ENCODE measurements around the gene MEA1.

MEA1 gene

GRCh38 chr6:42968783-42969182, 45.0 kb downstream of the MEA1 start:
- Histone ChIP-seq H3K4me3 (ENCODE audit: low read length in 2 of 2) (no peak overlapping the region), H3K4ac (ENCODE audit: low read length) (no peak overlapping the region), H3K79me1 (ENCODE audit: low read depth, low read length) (peaks cover 2% of the 10 kb centered on the region), H2AFZ (ENCODE audit: low read length) (no peak overlapping the region), H2BK5ac (ENCODE audit: low read length) (no peak overlapping the region), H2BK15ac (ENCODE audit: low read length) (no peak overlapping the region), H2BK12ac (ENCODE audit: low read length) (no peak overlapping the region), H3K27ac (replicated peaks; ENCODE audit: low read length) (no peak overlapping the region), H3K36me3 (replicated peaks in 1 of 2; ENCODE audit: control insufficient read depth in 2 of 2, insufficient read depth in 2 of 2, low read length in 2 of 2) (peaks cover 8 to 42% of the 10 kb centered on the region in 2 donors), H3K23ac (ENCODE audit: low read depth, low read length, poor library complexity) (no peak overlapping the region), H3K4me2 (ENCODE audit: insufficient read depth, low read length, poor library complexity, severe bottlenecking) (no peak overlapping the region), H3K27me3 (ENCODE audit: control insufficient read depth in 3 of 3, insufficient read depth in 3 of 3, low read depth in 1 of 3, low read length in 3 of 3) (no peaks in the 10 kb centered on the region), H3K9me3 (replicated peaks in 1 of 2; ENCODE audit: control insufficient read depth in 2 of 2, insufficient read depth in 1 of 2, low read depth in 1 of 2, low read length in 2 of 2) (no peaks in the 10 kb centered on the region), H3K4me1 (ENCODE audit: control insufficient read depth in 2 of 2, insufficient read depth in 1 of 2, low read depth in 1 of 2, low read length in 2 of 2) (peaks cover 0 to 3% of the 10 kb centered on the region in 2 donors), H2AK5ac (ENCODE audit: low read depth, low read length) (no peak overlapping the region), H3K9ac (ENCODE audit: low read depth, low read length, poor library complexity) (no peak overlapping the region), H4K91ac (ENCODE audit: low read depth, low read length, poor library complexity) (no peak overlapping the region), H3K14ac (ENCODE audit: low read length) (no peak overlapping the region), H3K18ac (ENCODE audit: low read length) (no peak overlapping the region), H2BK120ac (ENCODE audit: low read depth, low read length) (no peak overlapping the region), H4K8ac (ENCODE audit: low read depth, low read length) (no peak overlapping the region)
- DNase-seq (ENCODE audit: low spot score): no peak
- no CpG with 5 or more reads among the region's 4 CpGs for WGBS, 2 donors (ENCODE audit: extremely low coverage in 2 of 2, insufficient read length in 2 of 2, insufficient replicate concordance in 1 of 2)

GRCh38 chr6:42968126-42968701, 45.5 kb downstream of the MEA1 start:
- no peak overlapping the region for H3K14ac ChIP-seq (ENCODE audit: low read length)
- H3K18ac ChIP-seq (ENCODE audit: low read length): no peak overlapping the region
- peaks cover 0 to 3% of the 10 kb centered on the region in 2 donors for H3K4me1 ChIP-seq (ENCODE audit: control insufficient read depth in 2 of 2, insufficient read depth in 1 of 2, low read depth in 1 of 2, low read length in 2 of 2)
- H4K8ac ChIP-seq (ENCODE audit: low read depth, low read length): peak overlapping the region; percentile 6
- no peak overlapping the region for H3K9ac ChIP-seq (ENCODE audit: low read depth, low read length, poor library complexity)
- peaks cover 8 to 40% of the 10 kb centered on the region in 2 donors for H3K36me3 ChIP-seq (replicated peaks in 1 of 2; ENCODE audit: control insufficient read depth in 2 of 2, insufficient read depth in 2 of 2, low read length in 2 of 2)
- no peak for DNase-seq (ENCODE audit: low spot score)
- no peak overlapping the region for H3K27ac ChIP-seq (replicated peaks; ENCODE audit: low read length)
- no peaks in the 10 kb centered on the region for H3K79me1 ChIP-seq (ENCODE audit: low read depth, low read length)
- no peak overlapping the region for H2BK12ac ChIP-seq (ENCODE audit: low read length)
- no peak overlapping the region for H2AK5ac ChIP-seq (ENCODE audit: low read depth, low read length)
- no peaks in the 10 kb centered on the region for H3K9me3 ChIP-seq (replicated peaks in 1 of 2; ENCODE audit: control insufficient read depth in 2 of 2, insufficient read depth in 1 of 2, low read depth in 1 of 2, low read length in 2 of 2)
- no peaks in the 10 kb centered on the region for H3K27me3 ChIP-seq (ENCODE audit: control insufficient read depth in 3 of 3, insufficient read depth in 3 of 3, low read depth in 1 of 3, low read length in 3 of 3)
- H4K91ac ChIP-seq (ENCODE audit: low read depth, low read length, poor library complexity): no peak overlapping the region
- H2BK120ac ChIP-seq (ENCODE audit: low read depth, low read length): no peak overlapping the region
- WGBS, 2 donors (ENCODE audit: extremely low coverage in 2 of 2, insufficient read length in 2 of 2, insufficient replicate concordance in 1 of 2): no CpG with 5 or more reads among the region's 12 CpGs
- H3K4me2 ChIP-seq (ENCODE audit: insufficient read depth, low read length, poor library complexity, severe bottlenecking): no peak overlapping the region
- no peak overlapping the region for H3K4ac ChIP-seq (ENCODE audit: low read length)
- H2BK15ac ChIP-seq (ENCODE audit: low read length): no peak overlapping the region
- no peak overlapping the region for H3K4me3 ChIP-seq (ENCODE audit: low read length in 2 of 2)
- no peak overlapping the region for H2BK5ac ChIP-seq (ENCODE audit: low read length)
- peak overlapping the region; percentile 49 for H3K23ac ChIP-seq (ENCODE audit: low read depth, low read length, poor library complexity)
- H2AFZ ChIP-seq (ENCODE audit: low read length): no peak overlapping the region

- Histone ChIP-seq H3K9ac (ENCODE audit: low read depth, low read length, poor library complexity) (no peak overlapping the region), H2BK120ac (ENCODE audit: low read depth, low read length) (no peak overlapping the region), H2BK15ac (ENCODE audit: low read length) (no peak overlapping the region), H3K36me3 (replicated peaks in 1 of 2; ENCODE audit: control insufficient read depth in 2 of 2, insufficient read depth in 2 of 2, low read length in 2 of 2) (peaks cover 8 to 43% of the 10 kb centered on the region in 2 donors), H3K4me3 (ENCODE audit: low read length in 2 of 2) (no peak overlapping the region), H3K4me1 (ENCODE audit: control insufficient read depth in 2 of 2, insufficient read depth in 1 of 2, low read depth in 1 of 2, low read length in 2 of 2) (peaks cover 0 to 3% of the 10 kb centered on the region in 2 donors), H3K27me3 (ENCODE audit: control insufficient read depth in 3 of 3, insufficient read depth in 3 of 3, low read depth in 1 of 3, low read length in 3 of 3) (no peaks in the 10 kb centered on the region), H4K91ac (ENCODE audit: low read depth, low read length, poor library complexity) (no peak overlapping the region), H3K18ac (ENCODE audit: low read length) (no peak overlapping the region), H2AFZ (ENCODE audit: low read length) (no peak overlapping the region), H2BK12ac (ENCODE audit: low read length) (no peak overlapping the region), H3K79me1 (ENCODE audit: low read depth, low read length) (no peaks in the 10 kb centered on the region), H3K4me2 (ENCODE audit: insufficient read depth, low read length, poor library complexity, severe bottlenecking) (no peak overlapping the region), H2BK5ac (ENCODE audit: low read length) (no peak overlapping the region), H4K8ac (ENCODE audit: low read depth, low read length) (no peak overlapping the region), H3K23ac (ENCODE audit: low read depth, low read length, poor library complexity) (no peak overlapping the region), H3K14ac (ENCODE audit: low read length) (no peak overlapping the region), H3K9me3 (replicated peaks in 1 of 2; ENCODE audit: control insufficient read depth in 2 of 2, insufficient read depth in 1 of 2, low read depth in 1 of 2, low read length in 2 of 2) (no peaks in the 10 kb centered on the region), H2AK5ac (ENCODE audit: low read depth, low read length) (no peak overlapping the region), H3K4ac (ENCODE audit: low read length) (no peak overlapping the region), H3K27ac (replicated peaks; ENCODE audit: low read length) (no peak overlapping the region)
- DNase-seq (ENCODE audit: low spot score): no peak
- WGBS, 2 donors (ENCODE audit: extremely low coverage in 2 of 2, insufficient read length in 2 of 2, insufficient replicate concordance in 1 of 2): no CpG with 5 or more reads among the region's 11 CpGs
Observed at GRCh38 chr6:42967228-42967627, 46.5 kb downstream of the MEA1 start.

- no peak overlapping the region for H3K9ac ChIP-seq (ENCODE audit: low read depth, low read length, poor library complexity)
- DNase-seq (ENCODE audit: low spot score): no peak
- no peaks in the 10 kb centered on the region for H3K79me1 ChIP-seq (ENCODE audit: low read depth, low read length)
- no peak overlapping the region for H2BK15ac ChIP-seq (ENCODE audit: low read length)
- H3K14ac ChIP-seq (ENCODE audit: low read length): no peak overlapping the region
- H2AFZ ChIP-seq (ENCODE audit: low read length): no peak overlapping the region
- no peak overlapping the region for H3K27ac ChIP-seq (replicated peaks; ENCODE audit: low read length)
- no peak overlapping the region for H2BK5ac ChIP-seq (ENCODE audit: low read length)
- no peak overlapping the region for H3K4ac ChIP-seq (ENCODE audit: low read length)
- H3K4me3 ChIP-seq (ENCODE audit: low read length in 2 of 2): no peak overlapping the region
- no peak overlapping the region for H2BK120ac ChIP-seq (ENCODE audit: low read depth, low read length)
- no peak overlapping the region for H3K23ac ChIP-seq (ENCODE audit: low read depth, low read length, poor library complexity)
- H3K36me3 ChIP-seq (replicated peaks in 1 of 2; ENCODE audit: control insufficient read depth in 2 of 2, insufficient read depth in 2 of 2, low read length in 2 of 2): peaks cover 8 to 43% of the 10 kb centered on the region in 2 donors
- no peaks in the 10 kb centered on the region for H3K9me3 ChIP-seq (replicated peaks in 1 of 2; ENCODE audit: control insufficient read depth in 2 of 2, insufficient read depth in 1 of 2, low read depth in 1 of 2, low read length in 2 of 2)
- no peak overlapping the region for H3K4me2 ChIP-seq (ENCODE audit: insufficient read depth, low read length, poor library complexity, severe bottlenecking)
- no peak overlapping the region for H3K18ac ChIP-seq (ENCODE audit: low read length)
- no peak overlapping the region for H2AK5ac ChIP-seq (ENCODE audit: low read depth, low read length)
- H4K8ac ChIP-seq (ENCODE audit: low read depth, low read length): no peak overlapping the region
- no peak overlapping the region for H2BK12ac ChIP-seq (ENCODE audit: low read length)
- H3K4me1 ChIP-seq (ENCODE audit: control insufficient read depth in 2 of 2, insufficient read depth in 1 of 2, low read depth in 1 of 2, low read length in 2 of 2): peaks cover 0 to 3% of the 10 kb centered on the region in 2 donors
- WGBS, 2 donors (ENCODE audit: extremely low coverage in 2 of 2, insufficient read length in 2 of 2, insufficient replicate concordance in 1 of 2): 100% methylated on average over 1 of the region's 7 CpGs; no CpG with 5 or more reads in 1 of the 2 donors
- H4K91ac ChIP-seq (ENCODE audit: low read depth, low read length, poor library complexity): no peak overlapping the region
- H3K27me3 ChIP-seq (ENCODE audit: control insufficient read depth in 3 of 3, insufficient read depth in 3 of 3, low read depth in 1 of 3, low read length in 3 of 3): no peaks in the 10 kb centered on the region
Observed at GRCh38 chr6:42966571-42966970, 47.2 kb downstream of the MEA1 start.

All from neuronal stem cell (in vitro differentiated cells).